ENCODE measurements around the gene TARS2.

TARS2 gene

DNA sequence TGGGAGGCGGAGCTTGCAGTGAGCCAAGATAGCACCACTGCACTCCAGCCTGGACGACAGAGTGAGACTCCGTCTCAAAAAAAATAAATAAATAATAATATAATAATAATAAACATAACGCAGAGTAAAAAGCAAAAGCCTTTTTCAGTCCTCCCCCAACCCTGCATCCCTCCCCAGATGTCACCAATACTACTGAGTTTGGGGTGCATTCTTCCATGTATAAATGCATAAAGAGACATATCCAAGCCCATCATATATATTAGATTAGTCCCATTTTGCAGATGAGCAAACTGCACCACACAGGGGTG lies 61.1 kb downstream of the TARS2 start:
- peak overlapping the region; percentile 100 for H3K27ac ChIP-seq
- POLR2A ChIA-PET (ENCODE audit: low non-redundant PET), result interaction anchor here (0.6 to 1.2 kb wide), 4 partner anchors 20 to 185 kb away, joined by 3 to 4 read pairs (median 3); no protein-coding TSS in a partner anchor
- CTCF ChIA-PET, result interaction anchor here (0.7 to 1.2 kb wide), 2 partner anchors 12 to 19 kb away, joined by 3 to 6 read pairs; no protein-coding TSS in a partner anchor
- TF ChIP-seq, protein P1, sequence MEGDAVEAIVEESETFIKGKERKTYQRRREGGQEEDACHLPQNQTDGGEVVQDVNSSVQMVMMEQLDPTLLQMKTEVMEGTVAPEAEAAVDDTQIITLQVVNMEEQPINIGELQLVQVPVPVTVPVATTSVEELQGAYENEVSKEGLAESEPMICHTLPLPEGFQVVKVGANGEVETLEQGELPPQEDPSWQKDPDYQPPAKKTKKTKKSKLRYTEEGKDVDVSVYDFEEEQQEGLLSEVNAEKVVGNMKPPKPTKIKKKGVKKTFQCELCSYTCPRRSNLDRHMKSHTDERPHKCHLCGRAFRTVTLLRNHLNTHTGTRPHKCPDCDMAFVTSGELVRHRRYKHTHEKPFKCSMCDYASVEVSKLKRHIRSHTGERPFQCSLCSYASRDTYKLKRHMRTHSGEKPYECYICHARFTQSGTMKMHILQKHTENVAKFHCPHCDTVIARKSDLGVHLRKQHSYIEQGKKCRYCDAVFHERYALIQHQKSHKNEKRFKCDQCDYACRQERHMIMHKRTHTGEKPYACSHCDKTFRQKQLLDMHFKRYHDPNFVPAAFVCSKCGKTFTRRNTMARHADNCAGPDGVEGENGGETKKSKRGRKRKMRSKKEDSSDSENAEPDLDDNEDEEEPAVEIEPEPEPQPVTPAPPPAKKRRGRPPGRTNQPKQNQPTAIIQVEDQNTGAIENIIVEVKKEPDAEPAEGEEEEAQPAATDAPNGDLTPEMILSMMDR (conservative IDR thresholded peaks at IDR 0.05; ENCODE audit: low read depth), result no peak
- DNase-seq (ENCODE audit: low spot score), result no peak

DNA sequence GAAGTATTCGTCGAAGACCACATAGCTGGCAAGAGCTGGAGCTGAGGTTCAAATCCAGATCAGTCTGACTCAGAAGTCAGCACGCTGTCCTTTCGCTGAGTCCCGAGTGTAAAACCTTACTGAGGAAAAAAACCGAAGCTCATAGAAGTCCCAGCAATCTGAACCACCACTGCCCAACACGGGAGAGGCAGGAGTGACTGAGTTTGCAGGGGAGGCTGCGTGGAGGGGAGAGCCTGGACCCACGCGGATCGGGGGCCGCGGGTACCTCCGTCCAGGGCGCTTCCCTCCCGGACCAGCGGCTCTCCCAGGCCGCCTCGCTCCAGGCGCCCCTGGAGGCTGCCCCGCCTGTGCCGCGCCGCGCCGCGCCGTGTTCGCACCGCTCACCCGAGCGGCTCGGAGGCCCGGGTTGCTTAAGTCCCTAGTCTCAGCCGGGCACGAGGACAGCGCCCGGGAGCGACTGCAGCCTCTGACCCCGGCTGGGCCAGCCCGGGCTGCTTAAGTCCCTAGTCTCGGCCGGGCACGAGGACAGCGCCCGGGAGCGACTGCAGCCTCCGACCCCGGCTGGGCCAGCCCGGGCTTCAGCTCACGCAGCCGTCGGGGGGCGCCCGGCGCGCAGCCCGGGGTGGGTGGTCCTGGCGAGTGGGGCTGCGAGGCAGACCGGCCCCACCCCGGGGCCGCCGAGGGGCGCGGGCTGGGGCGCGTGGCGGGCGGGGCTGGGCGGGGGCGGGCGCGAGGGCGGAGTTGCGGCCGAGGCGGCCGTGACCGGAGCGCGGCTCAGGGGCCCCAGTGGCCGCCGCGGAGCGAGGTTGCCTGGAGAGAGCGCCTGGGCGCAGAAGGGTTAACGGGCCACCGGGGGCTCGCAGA lies 61.6 kb downstream of the TARS2 start, which contains the start of gene ADAMTSL4:
ADAMTSL4 (plus strand) TSS at position 777 of the 864 bp plus-strand sequence. CDS start 2,881 bp downstream, outside the sequence.
- H3K27ac ChIP-seq, result peak within 1 kb of the TSS; percentile 100
- CTCF ChIA-PET, result interaction anchor here (1.2 kb wide), 2 partner anchors 11 to 50 kb away, joined by 3 to 6 read pairs; no protein-coding TSS in a partner anchor
- peak; percentile 58 for DNase-seq (ENCODE audit: low spot score)
- POLR2A ChIA-PET (ENCODE audit: low non-redundant PET), result interaction anchor here (0.6 to 1.2 kb wide), 4 partner anchors 20 to 185 kb away, joined by 3 to 4 read pairs (median 4); partner anchors contain the start of gene GOLPH3L
- TF ChIP-seq, protein P1 (conservative IDR thresholded peaks at IDR 0.05; ENCODE audit: low read depth), result no peak

DNA sequence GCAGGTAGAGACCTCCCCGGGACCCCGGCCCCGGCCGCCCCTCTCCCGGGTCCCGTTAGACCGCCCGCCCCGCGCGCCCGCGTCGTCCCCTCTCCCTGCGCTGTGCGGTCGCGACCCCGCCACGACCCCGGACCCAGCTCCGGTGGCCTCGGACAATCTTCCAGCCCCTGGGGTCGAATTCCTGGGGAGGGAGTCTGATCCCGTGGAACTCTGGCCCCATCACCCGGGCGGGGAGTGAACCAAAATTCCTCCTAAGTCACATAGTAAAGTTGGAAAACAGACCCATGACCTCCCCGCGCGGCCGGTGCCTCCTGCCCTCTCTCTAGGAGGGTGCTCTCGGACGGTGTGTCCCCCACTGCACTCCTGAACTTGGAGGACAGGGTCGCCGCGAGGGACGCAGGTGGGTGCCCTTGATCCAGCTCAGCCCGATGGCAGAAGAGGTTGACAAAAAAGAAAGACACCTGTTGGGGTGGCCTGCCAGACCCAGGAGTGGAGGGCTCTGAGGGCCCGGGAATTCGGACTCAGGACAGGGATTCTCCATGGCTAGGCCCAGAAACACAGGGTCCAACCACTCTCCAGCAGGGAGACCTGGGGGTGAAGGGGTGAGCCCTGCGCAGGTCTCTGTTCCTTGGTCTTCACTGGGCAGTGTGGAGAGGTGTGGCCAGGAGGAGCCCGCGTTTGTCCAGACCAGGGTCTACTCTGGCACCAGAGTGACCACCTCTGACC lies 62.4 kb downstream of the TARS2 start:
- CTCF ChIA-PET, result interaction anchor here (0.8 to 1.2 kb wide), 3 partner anchors 13 to 51 kb away, joined by 3 read pairs; no protein-coding TSS in a partner anchor
- TF ChIP-seq, protein P1 (conservative IDR thresholded peaks at IDR 0.05; ENCODE audit: low read depth), result no peak
- peak; percentile 67 for DNase-seq (ENCODE audit: low spot score)
- POLR2A ChIA-PET (ENCODE audit: low non-redundant PET), result interaction anchor here (0.5 to 0.7 kb wide), 2 partner anchors 72 to 148 kb away, joined by 3 to 4 read pairs; partner anchors contain the start of gene GOLPH3L
- H3K27ac ChIP-seq, result peak overlapping the region; percentile 100

DNA sequence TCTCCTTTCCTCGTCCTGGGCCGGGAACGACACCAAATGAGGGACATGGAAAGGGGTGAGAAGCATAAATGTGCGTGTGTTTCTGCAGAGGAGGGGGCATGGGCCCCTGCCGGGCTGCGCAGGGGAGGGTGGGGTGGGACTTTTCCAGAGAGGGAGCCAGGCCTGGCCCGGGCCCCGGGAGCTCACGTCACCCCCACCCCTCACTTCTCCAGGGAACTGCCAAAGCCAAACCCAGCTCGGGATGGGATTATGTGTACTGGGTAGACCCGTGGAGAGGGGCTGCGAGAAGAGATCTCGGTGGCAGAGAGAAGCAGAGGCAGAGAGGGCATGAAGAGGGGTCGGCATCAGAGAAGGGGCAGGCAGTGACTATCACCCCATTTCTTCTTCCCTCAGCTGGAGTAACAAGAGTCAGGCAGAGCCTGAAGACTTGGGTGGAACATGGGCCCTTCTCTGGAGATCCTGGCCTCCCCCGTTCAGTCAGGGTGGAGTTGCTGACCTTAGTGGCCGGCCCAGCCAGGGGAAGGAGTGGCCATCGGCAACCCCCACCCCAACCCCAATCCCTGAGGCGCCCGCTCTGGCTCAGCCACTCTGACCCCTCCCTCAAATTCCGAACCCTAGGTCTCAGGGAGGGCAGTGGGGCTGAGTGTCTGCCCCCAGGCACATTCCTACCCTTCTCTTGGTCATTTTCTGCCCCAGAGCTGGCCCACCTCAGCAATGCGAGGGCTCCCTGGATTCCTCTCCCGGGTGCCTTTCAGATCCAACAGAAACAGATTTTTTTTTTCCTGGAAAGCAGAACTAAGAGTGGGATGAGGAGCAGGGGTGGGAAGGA lies 63.2 kb downstream of the TARS2 start:
- DNase-seq (ENCODE audit: low spot score), result no peak
- POLR2A ChIA-PET (ENCODE audit: low non-redundant PET), result interaction anchor here (0.5 kb wide), 1 partner anchor 73 kb away, joined by 3 read pairs; no protein-coding TSS in a partner anchor
- H3K27ac ChIP-seq, result peak overlapping the region; percentile 100
- CTCF ChIA-PET, result interaction anchor here (0.6 to 1.2 kb wide), 4 partner anchors 7 to 51 kb away, joined by 3 to 4 read pairs (median 3); no protein-coding TSS in a partner anchor
- TF ChIP-seq, protein P1 (conservative IDR thresholded peaks at IDR 0.05; ENCODE audit: low read depth), result no peak

DNA sequence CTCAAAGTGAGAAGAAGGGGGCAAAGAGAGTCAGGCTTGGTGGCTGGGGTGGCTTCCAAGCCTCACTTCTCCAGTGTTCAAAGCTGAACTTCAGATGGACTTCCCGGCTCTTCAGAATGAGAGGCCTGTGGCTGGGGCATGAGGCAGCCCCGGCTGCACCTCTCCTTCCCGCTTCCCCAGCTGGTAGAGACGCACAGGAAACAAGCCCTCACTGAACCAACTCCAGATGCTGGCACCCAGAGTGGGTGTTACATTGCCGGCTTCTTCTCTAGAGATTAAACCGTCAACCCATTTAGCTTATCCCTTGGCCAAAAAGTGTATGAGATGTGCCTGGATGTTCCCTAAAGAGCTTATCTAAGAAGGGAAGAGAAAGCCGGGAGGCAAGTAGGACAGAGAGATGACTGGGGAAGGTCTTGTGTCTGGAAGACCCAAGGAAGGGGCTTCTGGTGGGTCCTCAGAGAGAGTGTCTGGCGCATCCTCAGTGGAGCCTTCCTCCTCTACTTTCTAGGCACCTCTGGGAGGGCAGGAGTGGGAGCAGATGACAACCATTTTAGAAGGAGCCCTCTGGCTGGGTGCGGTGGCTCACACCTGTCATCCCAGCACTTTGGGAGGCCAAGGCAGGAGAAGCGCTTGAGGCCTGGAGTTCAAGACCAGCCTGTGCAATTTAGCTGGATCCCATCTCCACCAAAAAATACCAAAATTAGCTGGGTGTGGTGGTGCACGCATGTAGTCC lies 64.0 kb downstream of the TARS2 start:
- ChIA-PET POLR2A (ENCODE audit: low non-redundant PET) (interaction anchor here (0.6 kb wide), 1 partner anchor 410 kb away, joined by 4 read pairs; no protein-coding TSS in a partner anchor), CTCF (interaction anchor here (0.6 to 1.6 kb wide), 2 partner anchors 8 to 9 kb away, joined by 4 to 7 read pairs; no protein-coding TSS in a partner anchor)
- peak overlapping the region; percentile 100 for H3K27ac ChIP-seq
- DNase-seq (ENCODE audit: low spot score), result no peak
- TF ChIP-seq, protein P1 (conservative IDR thresholded peaks at IDR 0.05; ENCODE audit: low read depth), result no peak

Measured in RWPE1 (cell line).